GM18505 (cell line): ENCODE data around the gene AGBL4.

Source experiments
- ATAC-seq: cut with Tn5 transposase; IDR thresholded peaks from one replicate; pipeline ENCODE4 v1.9.1; 2021; ENCODE audit not compliant: unreplicated experiment
- POLR2A ChIP-seq: IDR thresholded peaks from 4 replicates; pipeline ENCODE4 v1.6.1; 2011; ENCODE audit warnings: borderline replicate concordance; ENCODE audit not compliant: insufficient read depth, insufficient read length; ENCODE audit errors: extremely low read depth

AGBL4 gene

DNA sequence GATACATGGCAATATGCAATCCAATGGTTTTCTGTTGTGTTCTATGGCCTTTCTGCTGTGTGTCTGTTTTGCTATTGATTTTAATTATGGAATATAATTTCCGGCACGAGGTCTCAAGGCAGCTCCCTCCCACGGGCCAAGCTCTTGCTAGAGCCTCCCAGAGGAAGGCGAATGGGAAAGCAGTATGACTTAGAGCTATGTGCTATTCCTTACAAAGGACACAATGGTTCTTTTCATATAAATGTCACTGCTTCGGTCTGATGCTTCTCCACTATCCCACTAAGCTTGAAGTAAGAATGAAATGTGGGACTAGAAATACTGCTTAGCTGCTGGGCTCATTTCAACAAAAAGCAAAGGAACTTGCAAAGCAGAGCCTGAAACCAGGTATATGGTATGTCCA lies 924.9 kb downstream of the AGBL4 start:
- no peak for ATAC-seq
- TF ChIP-seq POLR2A = no peak

- no peak for TF ChIP-seq POLR2A
- no peak for ATAC-seq
These were observed 937.4 kb downstream of the AGBL4 start for GRCh38 chr1:49086327-49086726.

DNA sequence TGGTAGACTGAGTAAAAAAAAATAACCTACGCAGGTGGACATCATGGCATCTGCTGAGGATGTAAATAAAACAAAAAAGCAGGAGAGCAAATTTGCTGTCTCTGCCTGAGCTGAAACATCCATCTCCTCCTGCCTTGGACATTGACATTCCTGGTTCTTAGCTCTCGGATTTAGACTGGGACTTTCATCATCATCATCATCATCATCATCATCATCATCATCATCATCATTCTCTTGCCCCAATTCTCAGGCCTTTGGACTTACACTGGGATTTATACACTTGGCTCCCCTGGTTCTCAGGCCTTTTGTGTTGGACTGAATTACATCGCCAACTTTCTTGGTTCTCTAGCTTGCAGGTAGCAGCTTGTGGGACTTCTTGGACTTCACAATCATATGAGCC lies 938.7 kb downstream of the AGBL4 start:
- ATAC-seq = no peak
- TF ChIP-seq POLR2A = no peak

GRCh38 chr1:49060766-49061165 lies 963.0 kb downstream of the AGBL4 start:
- ATAC-seq = no peak
- TF ChIP-seq POLR2A = no peak

GRCh38 chr1:49059087-49059486 lies 964.7 kb downstream of the AGBL4 start:
- ATAC-seq = no peak
- TF ChIP-seq POLR2A = no peak

DNA sequence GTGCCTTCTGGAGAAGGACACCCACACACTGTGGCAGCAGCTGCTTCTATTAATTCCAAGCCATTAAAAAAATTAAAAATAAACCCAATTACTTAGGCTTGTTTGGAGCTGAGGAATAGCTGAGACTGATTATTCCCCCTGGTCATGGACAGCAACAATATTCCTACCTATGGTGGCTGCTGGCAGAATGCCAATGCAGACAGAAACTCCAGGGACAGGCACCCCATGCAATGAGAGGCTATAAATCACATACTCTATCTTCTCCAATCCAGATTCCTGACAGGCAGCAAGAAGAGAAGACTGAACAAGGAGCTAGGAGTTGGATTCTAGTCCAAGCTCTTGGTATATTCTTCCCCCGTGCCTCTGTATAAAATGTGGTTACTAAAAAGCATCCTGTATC lies 971.7 kb downstream of the AGBL4 start:
- no peak for TF ChIP-seq POLR2A
- no peak for ATAC-seq

- no peak for TF ChIP-seq POLR2A
- no peak for ATAC-seq
These were observed 972.1 kb downstream of the AGBL4 start for GRCh38 chr1:49051647-49052046.

DNA sequence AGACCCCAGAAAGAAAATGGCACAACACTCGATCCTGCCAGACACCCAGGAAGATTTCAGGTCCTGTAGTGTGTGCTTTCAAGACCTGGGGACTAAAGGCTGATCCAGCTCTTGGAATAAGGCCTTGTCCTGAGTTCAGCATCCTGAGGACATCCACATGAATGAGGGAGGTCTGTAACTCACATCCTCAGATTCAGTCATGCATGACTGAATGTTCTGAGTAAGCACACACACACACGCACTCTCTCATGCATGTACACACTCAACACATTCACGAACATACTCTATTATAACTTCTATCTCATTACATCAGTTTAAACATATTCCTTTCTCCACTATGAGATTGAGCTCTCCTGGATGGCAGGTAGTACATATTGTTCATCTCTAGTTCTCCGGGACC lies 973.7 kb downstream of the AGBL4 start:
- no peak for ATAC-seq
- no peak for TF ChIP-seq POLR2A

DNA sequence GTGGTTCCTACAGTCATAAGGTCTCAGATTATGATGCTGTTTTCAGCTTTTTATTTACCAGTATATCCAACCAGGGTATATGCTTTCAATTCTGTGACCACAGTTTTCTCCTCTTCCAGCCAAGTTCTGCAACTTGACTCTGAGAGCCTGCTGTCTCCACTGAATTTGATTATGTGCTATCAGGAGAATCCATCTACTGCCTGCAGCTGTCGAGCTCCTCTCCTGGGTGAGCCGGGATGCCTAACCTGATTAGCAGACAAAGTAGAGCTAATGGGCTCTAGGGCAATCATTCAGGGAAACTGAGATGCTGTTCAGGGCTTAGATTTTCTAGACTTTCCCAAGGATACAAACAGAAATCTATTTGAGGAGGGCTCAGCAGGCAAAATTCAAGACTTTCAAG lies 975.6 kb downstream of the AGBL4 start:
- no peak for ATAC-seq
- no peak for TF ChIP-seq POLR2A

- no peak for ATAC-seq
- no peak for TF ChIP-seq POLR2A
These were observed 977.4 kb downstream of the AGBL4 start for GRCh38 chr1:49046305-49046704.

- ATAC-seq = no peak
- TF ChIP-seq POLR2A = no peak
These were observed 978.4 kb downstream of the AGBL4 start for GRCh38 chr1:49045371-49045770.

DNA sequence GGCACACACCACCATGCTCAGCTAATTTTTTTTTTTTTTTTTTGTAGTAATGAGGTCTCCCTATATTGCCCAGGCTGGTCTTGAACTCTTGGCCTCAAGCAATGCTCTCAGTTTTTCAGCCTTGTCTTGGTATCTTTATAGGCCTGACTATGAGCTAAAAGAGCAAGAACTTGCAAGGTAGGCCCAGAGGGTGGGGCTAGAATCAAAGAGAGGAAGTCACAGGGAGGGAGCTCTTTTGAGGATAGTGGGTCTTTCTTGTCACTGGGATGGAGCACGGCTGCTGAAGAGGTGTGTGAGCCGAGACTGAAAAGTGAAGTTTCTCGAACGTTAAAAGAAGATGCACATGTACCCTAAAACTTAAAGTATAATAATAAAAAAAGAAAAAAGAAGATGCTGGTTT lies 987.1 kb downstream of the AGBL4 start:
- TF ChIP-seq POLR2A = no peak
- ATAC-seq = no peak

- TF ChIP-seq POLR2A = no peak
- ATAC-seq = no peak
These were observed 995.4 kb downstream of the AGBL4 start for GRCh38 chr1:49028396-49028795.

- ATAC-seq = no peak
- TF ChIP-seq POLR2A = no peak
These were observed 997.4 kb downstream of the AGBL4 start for GRCh38 chr1:49026230-49026811.
